Measurements from ENCODE around the gene JPH3. TPM values are rescaled to one million over a fixed set of nuclear protein-coding genes. Genes with fewer than 3 reads are reported as not detected.
"Not testable (repeated sequence)": the region's sequence is repeated elsewhere in the genome, so short reads cannot be mapped to it uniquely, and the experiment has no call there.

Gene JPH3
- total and polyA plus RNA-seq, 2 experiments from 2014 or later: 1.8 to 4.8 TPM

DNA sequence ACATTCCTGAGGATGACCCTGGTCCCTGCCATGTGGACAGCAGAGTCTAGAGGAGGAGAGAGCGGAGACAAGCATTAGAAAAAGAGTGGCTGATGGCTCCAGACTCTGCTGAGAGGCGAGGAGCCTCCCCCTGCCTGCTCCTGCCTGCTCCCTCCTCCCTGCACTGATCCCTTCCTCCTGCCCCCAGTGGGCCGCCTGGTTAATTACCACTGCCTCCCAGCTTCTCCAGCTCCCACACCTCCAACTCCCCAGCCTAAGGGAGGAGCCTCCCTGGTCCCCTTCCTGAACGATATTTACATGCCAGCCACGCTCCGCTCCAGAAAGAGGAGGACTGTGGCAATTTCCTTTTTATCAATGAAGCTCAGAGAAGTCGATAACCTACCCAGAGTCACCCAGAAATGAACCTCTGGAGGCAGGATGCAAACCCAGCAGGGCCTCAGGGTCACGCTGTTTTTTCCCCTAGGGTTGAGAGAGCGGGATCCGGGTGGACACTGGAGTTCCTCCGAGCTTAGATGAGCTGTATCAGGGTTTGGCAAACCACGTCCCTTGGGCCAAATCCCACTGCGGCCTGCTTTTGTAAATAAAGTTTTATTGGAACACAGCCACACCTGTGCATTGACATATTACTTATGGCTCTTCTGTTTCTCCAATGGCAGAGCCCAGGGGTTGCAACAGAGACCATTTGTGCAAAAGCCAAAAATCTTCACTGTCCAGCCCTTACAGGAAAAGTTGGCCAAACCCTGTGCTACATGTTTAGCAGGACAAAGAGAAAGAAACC, 27.1 kb upstream of the JPH3 start:
- TF ChIP-seq EZH2phosphoT487 (IDR thresholded peaks at IDR 0.05; ENCODE audit: low read depth, severe bottlenecking, unreplicated experiment) (no peak), EZH2 (IDR thresholded peaks at IDR 0.05; ENCODE audit: borderline replicate concordance) (no peak), CTCF (IDR thresholded peaks at IDR 0.05; ENCODE audit: poor library complexity) (no peak)
- Histone ChIP-seq H3K27ac (no peak overlapping the region), H3K9me2 (replicated peaks; ENCODE audit: insufficient read depth) (no peaks in the 10 kb centered on the region), H3K27me3 (no peaks in the 10 kb centered on the region), H3K79me2 (no peaks in the 10 kb centered on the region), H3K9me3 (ENCODE audit: low read depth) (no peaks in the 10 kb centered on the region), H2AFZ (no peak overlapping the region), H3K36me3 (replicated peaks; ENCODE audit: insufficient read depth, low read depth) (no peaks in the 10 kb centered on the region), H3K4me2 (no peak overlapping the region), H4K20me1 (ENCODE audit: insufficient read depth, poor library complexity, severe bottlenecking) (no peaks in the 10 kb centered on the region), H3K4me3 (no peak overlapping the region), H3K4me1 (ENCODE audit: insufficient read depth) (peaks cover 5% of the 10 kb centered on the region)
- WGBS (ENCODE audit: low lambda C conversion rate, missing lambda C conversion rate): 48% methylated on average over 13 of the region's 13 CpGs
- DNase-seq (ENCODE audit: low spot score): no peak

DNA sequence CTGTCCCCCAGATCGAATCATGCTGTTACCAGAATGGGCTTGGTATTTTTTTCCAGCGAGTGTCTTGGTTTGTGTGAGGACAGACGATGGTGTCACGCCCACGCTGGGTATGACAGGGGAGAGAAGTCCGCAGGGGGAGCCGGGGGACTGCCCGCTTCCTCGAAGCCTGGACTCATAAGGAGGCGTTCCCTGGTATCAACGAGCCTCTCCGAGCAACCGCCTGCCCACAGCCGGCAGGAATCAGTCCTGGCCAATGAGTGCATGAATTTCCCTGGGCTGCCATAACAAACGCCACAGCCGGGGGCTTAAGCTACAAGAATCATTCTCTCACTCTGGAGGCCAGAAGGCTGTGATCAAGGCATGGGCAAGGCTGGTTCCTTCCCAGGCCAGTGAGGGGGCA, 26.1 kb upstream of the JPH3 start:
- no peaks in the 10 kb centered on the region for H3K79me2 ChIP-seq
- no peak for DNase-seq (ENCODE audit: low spot score)
- no peak overlapping the region for H3K4me3 ChIP-seq
- no peaks in the 10 kb centered on the region for H3K27me3 ChIP-seq
- WGBS (ENCODE audit: low lambda C conversion rate, missing lambda C conversion rate): 46% methylated on average over 16 of the region's 16 CpGs
- no peaks in the 10 kb centered on the region for H3K9me2 ChIP-seq (replicated peaks; ENCODE audit: insufficient read depth)
- H3K36me3 ChIP-seq (replicated peaks; ENCODE audit: insufficient read depth, low read depth): no peaks in the 10 kb centered on the region
- no peaks in the 10 kb centered on the region for H3K4me1 ChIP-seq (ENCODE audit: insufficient read depth)
- no peak for TF ChIP-seq EZH2phosphoT487 (IDR thresholded peaks at IDR 0.05; ENCODE audit: low read depth, severe bottlenecking, unreplicated experiment)
- no peak for TF ChIP-seq CTCF (IDR thresholded peaks at IDR 0.05; ENCODE audit: poor library complexity)
- TF ChIP-seq EZH2 (IDR thresholded peaks at IDR 0.05; ENCODE audit: borderline replicate concordance): no peak
- no peaks in the 10 kb centered on the region for H3K9me3 ChIP-seq (ENCODE audit: low read depth)
- H2AFZ ChIP-seq: no peak overlapping the region
- no peak overlapping the region for H3K27ac ChIP-seq
- no peak overlapping the region for H3K4me2 ChIP-seq
- no peaks in the 10 kb centered on the region for H4K20me1 ChIP-seq (ENCODE audit: insufficient read depth, poor library complexity, severe bottlenecking)

GRCh38 chr16:87578142-87578930, 24.0 kb upstream of the JPH3 start:
- H3K4me1 ChIP-seq (ENCODE audit: insufficient read depth): peaks cover 14% of the 10 kb centered on the region
- not testable (repeated sequence) for H3K4me2 ChIP-seq; H3K9me3 ChIP-seq (ENCODE audit: low read depth); H3K36me3 ChIP-seq (replicated peaks; ENCODE audit: insufficient read depth, low read depth); DNase-seq (ENCODE audit: low spot score); H2AFZ ChIP-seq; H4K20me1 ChIP-seq (ENCODE audit: insufficient read depth, poor library complexity, severe bottlenecking); H3K27ac ChIP-seq; H3K4me3 ChIP-seq; H3K9me2 ChIP-seq (replicated peaks; ENCODE audit: insufficient read depth); H3K27me3 ChIP-seq; H3K79me2 ChIP-seq
- 92% methylated on average over 16 of the region's 16 CpGs for whole genome bisulfite sequencing (ENCODE audit: low lambda C conversion rate, missing lambda C conversion rate)

- Histone ChIP-seq H3K9me2 (replicated peaks; ENCODE audit: insufficient read depth) (no peaks in the 10 kb centered on the region), H3K27me3 (no peaks in the 10 kb centered on the region), H3K4me2 (no peak overlapping the region), H3K4me3 (no peak overlapping the region), H4K20me1 (ENCODE audit: insufficient read depth, poor library complexity, severe bottlenecking) (no peaks in the 10 kb centered on the region), H3K79me2 (no peaks in the 10 kb centered on the region), H3K9me3 (ENCODE audit: low read depth) (no peaks in the 10 kb centered on the region), H3K27ac (no peak overlapping the region), H3K36me3 (replicated peaks; ENCODE audit: insufficient read depth, low read depth) (no peaks in the 10 kb centered on the region), H2AFZ (no peak overlapping the region), H3K4me1 (ENCODE audit: insufficient read depth) (peaks cover 14% of the 10 kb centered on the region)
- no peak for DNase-seq (ENCODE audit: low spot score)
- WGBS (ENCODE audit: low lambda C conversion rate, missing lambda C conversion rate): 67% methylated on average over 4 of the region's 4 CpGs
- no peak for TF ChIP-seq CTCF (IDR thresholded peaks at IDR 0.05; ENCODE audit: poor library complexity)
- no peak for TF ChIP-seq EZH2phosphoT487 (IDR thresholded peaks at IDR 0.05; ENCODE audit: low read depth, severe bottlenecking, unreplicated experiment)
- no peak for TF ChIP-seq EZH2 (IDR thresholded peaks at IDR 0.05; ENCODE audit: borderline replicate concordance)
Observed at GRCh38 chr16:87579691-87580090, 22.6 kb upstream of the JPH3 start.
